Stimulated activated CD8-positive, alpha-beta memory T cell treated with anti-CD3 and anti-CD28 coated beads, Interleukin-4, amount 100 ng/mL, for 24 hours (primary cell): ENCODE measurements around the gene EHD4.
A peak's percentile ranks its signal among the peaks of the same experiment; 100 is the strongest.

Experiments used
- DNase-seq: peaks from one replicate; pipeline ENCODE4 v3.0.0-alpha.2; 2020; ENCODE audit warnings: low read depth

EHD4 gene

DNA sequence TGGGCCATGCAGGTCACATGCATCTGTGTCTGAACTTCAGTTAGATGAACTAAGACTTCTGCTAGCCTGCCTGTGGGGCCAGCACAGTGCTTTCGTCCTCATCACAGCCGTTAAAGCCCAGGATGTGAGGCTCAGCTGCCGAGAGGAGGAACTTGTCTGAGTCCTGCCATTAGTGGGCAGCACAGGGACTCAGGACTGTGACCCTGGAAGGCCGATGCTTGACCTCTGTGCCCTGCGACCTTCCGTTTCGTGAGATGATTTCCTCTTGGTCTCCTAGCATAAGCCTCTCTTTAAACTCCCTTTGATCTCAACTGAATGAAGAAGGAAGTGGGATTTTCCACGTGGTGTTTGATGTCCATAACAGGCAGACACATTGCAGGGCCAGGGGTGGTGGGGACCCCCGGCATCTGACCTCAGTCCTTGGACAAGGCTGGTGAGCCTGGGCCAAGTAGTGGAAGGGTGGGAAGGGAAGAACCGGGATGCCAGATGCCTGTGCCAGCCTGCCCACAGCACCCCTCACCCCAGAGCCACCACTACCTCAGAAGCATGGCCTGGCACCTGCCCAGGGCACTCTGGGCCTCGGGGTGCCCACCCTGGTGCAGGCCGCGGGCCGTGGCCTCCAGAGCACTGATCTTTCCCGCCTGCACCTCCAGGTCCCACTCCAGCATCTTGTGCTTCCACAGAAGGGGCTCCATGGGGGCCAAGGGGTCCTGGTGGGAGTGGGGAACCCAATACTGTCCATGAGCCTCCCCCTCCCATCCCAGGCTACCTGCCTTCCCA is 112.1 kb downstream of the EHD4 start:
- DNase-seq, result no peak

GRCh38 chr15:41858756-41859155 is 113.6 kb downstream of the EHD4 start:
- DNase-seq, result no peak

DNA sequence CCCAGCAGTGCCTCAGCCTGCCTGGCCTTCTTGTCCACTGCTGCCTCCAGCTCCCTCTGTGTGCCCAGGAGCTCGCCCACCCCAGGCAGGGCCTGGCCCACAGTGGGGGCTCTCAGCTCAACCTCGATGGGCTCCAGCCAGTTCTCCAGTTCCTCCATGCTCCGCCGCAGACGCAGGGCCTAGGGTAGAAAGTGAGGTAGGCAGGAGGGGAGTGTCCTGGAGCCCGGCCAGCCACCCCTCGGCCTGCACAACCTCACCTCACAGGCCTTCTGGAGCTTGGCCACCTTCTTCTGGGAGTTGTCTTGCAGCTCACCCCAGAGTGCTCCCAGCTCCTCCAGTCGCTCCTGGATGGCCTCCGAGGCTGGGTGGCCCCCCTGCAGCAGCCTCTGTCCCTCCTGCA is 115.0 kb downstream of the EHD4 start:
- DNase-seq, result no peak

DNA sequence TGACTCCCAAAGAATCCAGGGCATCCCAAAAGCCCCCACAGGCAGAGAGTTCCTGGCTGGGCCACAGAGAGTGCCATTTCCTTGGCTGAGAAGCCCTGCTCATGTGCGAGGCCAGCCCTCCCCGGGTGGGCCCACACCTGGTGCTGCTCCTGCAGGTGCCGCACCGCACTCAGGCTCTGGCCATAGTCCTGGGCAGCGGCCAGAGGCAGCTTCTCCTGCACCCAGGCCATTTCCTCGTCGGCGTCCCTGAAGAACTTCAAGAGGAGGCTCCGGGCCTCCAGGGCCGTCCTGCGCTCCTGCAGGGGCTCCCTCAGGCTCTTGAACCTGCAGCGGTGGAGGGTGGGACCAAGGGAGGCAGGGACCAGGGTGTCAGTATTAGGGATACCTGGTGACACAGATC is 115.6 kb downstream of the EHD4 start:
- DNase-seq, result no peak

GRCh38 chr15:41856262-41856661 is 116.1 kb downstream of the EHD4 start:
- DNase-seq, result no peak

DNA sequence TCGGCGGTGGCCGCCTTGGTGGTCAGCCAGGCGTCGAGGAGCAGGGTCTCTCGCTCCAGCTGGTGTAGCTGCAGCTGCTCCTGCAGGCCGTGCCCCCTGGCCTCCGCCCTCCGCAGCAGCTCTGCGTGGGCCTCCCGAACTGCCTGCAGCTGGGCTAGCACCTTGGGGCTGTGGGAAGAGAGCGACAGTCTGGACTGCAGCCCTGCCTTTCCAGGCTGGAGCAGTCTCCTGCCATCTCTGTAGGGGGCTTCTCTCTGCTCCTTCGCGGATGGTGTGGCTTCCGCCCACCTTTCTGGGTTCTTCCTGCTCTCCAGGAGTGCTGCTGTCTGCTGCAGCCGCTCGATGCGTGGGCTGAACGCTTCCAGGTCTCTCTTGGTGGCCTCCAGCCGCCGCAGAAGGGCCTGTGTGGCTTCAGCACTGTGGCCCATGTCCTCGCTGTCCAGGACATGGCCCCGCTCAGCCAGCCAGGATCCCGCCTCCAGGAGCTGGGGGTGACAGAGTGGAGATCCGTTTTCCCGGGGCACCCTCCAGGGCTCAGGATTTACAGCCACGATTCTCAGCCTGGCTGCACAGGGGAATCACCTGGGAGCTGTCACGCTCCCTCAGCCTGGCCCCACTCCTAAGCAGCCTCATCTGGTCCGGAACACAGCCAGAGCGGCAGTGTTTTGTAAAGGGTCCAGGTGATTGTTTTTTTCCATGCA is 116.9 kb downstream of the EHD4 start:
- no peak for DNase-seq

DNA sequence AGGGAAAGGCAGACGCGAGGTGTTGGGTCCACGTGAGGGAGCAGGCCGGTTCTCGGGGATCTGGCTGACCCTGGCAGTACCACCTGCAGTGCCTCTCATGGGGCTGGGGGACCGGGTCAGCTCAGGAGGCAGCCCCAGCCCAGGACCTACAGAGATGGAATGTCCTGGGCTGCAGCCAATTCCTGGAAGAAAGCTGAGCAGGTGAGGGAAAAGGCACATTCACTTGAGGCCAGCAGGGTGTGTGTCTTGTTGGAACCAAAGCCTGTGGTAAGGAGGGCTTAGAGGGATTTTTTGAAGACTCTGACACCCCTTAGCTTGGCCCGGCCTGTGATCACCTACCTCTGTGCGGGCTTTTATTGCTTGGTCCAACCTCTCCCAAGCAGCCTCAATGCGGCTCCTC is 117.9 kb downstream of the EHD4 start:
- no peak for DNase-seq

GRCh38 chr15:41853831-41854230 is 118.5 kb downstream of the EHD4 start:
- DNase-seq, result no peak

- no peak for DNase-seq
Measured at GRCh38 chr15:41852736-41853590, 119.4 kb downstream of the EHD4 start.

GRCh38 chr15:41851755-41852370 is 120.5 kb downstream of the EHD4 start:
- DNase-seq, result no peak

DNA sequence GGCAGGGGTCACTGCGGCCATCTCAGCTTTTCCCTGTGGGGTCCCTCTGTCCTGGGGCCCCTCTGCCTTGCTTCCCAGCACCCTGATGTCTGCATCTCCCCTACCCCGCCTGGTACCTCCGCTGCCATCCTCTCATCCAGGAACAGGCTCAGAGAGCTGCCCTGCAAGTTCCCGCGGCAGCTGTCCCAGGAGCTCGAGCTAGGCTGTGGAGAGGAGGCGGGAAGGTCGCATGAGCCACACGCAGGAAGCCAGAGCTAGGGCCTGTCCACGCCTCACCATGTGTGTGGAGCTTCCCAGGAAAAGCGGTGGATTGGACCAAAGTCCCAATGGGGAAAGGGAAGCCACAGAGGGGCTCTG is 121.2 kb downstream of the EHD4 start:
- DNase-seq, result no peak

- DNase-seq, result no peak
Measured at GRCh38 chr15:41850482-41851166, 121.7 kb downstream of the EHD4 start.

DNA sequence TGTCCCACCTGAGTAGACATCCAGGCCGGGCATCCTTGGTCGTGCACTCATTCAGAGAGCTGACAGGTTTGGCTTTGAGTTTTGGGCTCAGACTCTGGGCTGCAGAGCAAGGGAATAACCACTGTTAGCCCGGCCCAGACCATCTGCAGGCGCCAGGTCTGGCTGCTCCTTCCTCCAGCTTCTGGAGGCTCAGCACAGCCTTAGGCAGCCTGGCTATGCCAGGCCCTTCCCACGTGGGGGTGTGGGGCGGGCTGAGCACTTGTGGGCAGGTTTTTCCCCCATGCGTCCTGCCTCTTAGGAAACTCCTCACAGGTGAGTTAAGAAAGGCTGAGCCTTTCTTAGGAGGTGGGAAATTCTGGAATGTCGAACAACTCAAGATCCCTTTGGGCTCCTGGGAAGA is 122.5 kb downstream of the EHD4 start:
- no peak for DNase-seq

GRCh38 chr15:41849204-41849603 is 123.2 kb downstream of the EHD4 start:
- no peak for DNase-seq

GRCh38 chr15:41848631-41849030 is 123.7 kb downstream of the EHD4 start:
- peak; percentile 15 for DNase-seq

GRCh38 chr15:41847981-41848380 is 124.4 kb downstream of the EHD4 start:
- DNase-seq, result no peak

GRCh38 chr15:41847206-41847605 is 125.2 kb downstream of the EHD4 start:
- no peak for DNase-seq
